Right lobe of liver (tissue), 6 donors: ENCODE measurements around the gene KRTAP12-3. TPM values are rescaled to one million over a fixed set of nuclear protein-coding genes. Genes with fewer than 3 reads are reported as not detected.

Experiments used
- ATAC-seq, 4 donors: fragments of 200-7000 bp; cut with Tn5 transposase; one replicate each; pipeline ENCODE4 v1.9.1; 2020; ENCODE audit warnings: mild to moderate bottlenecking in 4 of 4, moderate library complexity in 4 of 4
- DNase-seq, 3 donors: peaks; one replicate each; pipeline ENCODE4 v3.0.0-alpha.2; 2020
- H3K27ac ChIP-seq, 3 donors: fragments of 200-600 bp; one replicate each; pipeline ENCODE4 v1.8.0; 2022
- H3K27me3 ChIP-seq, 2 donors: fragments of 200-600 bp; one replicate each; pipeline ENCODE4 v1.8.0; 2022
- H3K36me3 ChIP-seq, 4 donors: fragments of 200-600 bp; sonication (generic) in 1 of 4; one replicate each; pipeline versions ENCODE4 v1.5.1 to v1.8.0; 2017 to 2022; ENCODE audit warnings: control low read depth in 1 of 4
- H3K4me1 ChIP-seq, 4 donors: fragments of 200-600 bp; sonication (generic) in 1 of 4; one replicate each; pipeline versions ENCODE4 v1.5.1 to v1.8.0; 2017 to 2022; ENCODE audit warnings: control low read depth in 1 of 4
- H3K4me3 ChIP-seq, 3 donors: fragments of 200-600 bp; one replicate each; pipeline ENCODE4 v1.8.0; 2022
- H3K9me3 ChIP-seq, 4 donors: fragments of 200-600 bp; sonication (generic) in 1 of 4; one replicate each; pipeline versions ENCODE4 v1.5.1 to v1.8.0; 2017 to 2022; ENCODE audit warnings: control low read depth in 1 of 4
- CTCF ChIP-seq, 4 donors: fragments of 200-600 bp in 3 of 4; fragments of 450-650 bp in 1 of 4; IDR thresholded peaks; one replicate each; pipeline versions ENCODE4 v1.5.1 to v1.8.0; 2016 to 2022; ENCODE audit warnings: antibody characterized with exemption in 4 of 4, mild to moderate bottlenecking in 2 of 4
- POLR2A ChIP-seq: fragments of 450-650 bp; IDR thresholded peaks from one replicate; pipeline ENCODE4 v1.6.1; 2017; ENCODE audit warnings: antibody characterized with exemption, mild to moderate bottlenecking
- WGBS: methylation state at CpG from one replicate; pipeline ENCODE4 v1.1.6; 2018; ENCODE audit warnings: low coverage, low lambda C conversion rate; ENCODE audit not compliant: insufficient coverage; ENCODE audit errors: missing lambda C conversion rate; 5-methylcytosine and 5-hydroxymethylcytosine counted together
- intact Hi-C, 2 donors: fragments of 100-400 bp; cut with DNase I; formaldehyde crosslinking; loops; one replicate each; pipeline versions ENCODE4 v1.11.2 to v1.14.1; 2022
- total RNA-seq, 6 experiments: library from RNA; depleted of rRNA in 2 of 6; stranded (reverse); fragments of >200 nt in 2 of 6; fragmentation: NEBNext Ultra II Directional in 3 of 6; extraction: Animal tissue kit (Norgen Biotek cat#: 25700) in 3 of 6; gene quantifications; one replicate each; pipeline versions ENCODE4 v1.1.0 to v1.2.4, GENCODE V29; 2016 to 2023
- donor health status: DM: no; HTN: yes; CAD: no.
- donor health status: DM: no; HTN: no; CAD: no.
- donor health status: DM: no; HTN: no; CAD: no.
- donor health status: DM: no; HTN: yes; CAD: no.
- donor health status: DM: no; HTN: yes; CAD: no.

KRTAP12-3 gene
- total RNA-seq, 6 experiments from 2014 or later = not detected

GRCh38 chr21:44650973-44651675 lies 6.6 kb upstream of the KRTAP12-3 start:
- no peaks in the 10 kb centered on the region for H3K9me3 ChIP-seq
- H3K36me3 ChIP-seq = no peaks in the 10 kb centered on the region
- H3K4me3 ChIP-seq = no peak overlapping the region
- intact Hi-C loops = no loop called here
- no peak overlapping the region for H3K27ac ChIP-seq
- ATAC-seq (no peak), DNase-seq (no peak)
- H3K4me1 ChIP-seq = no peaks in the 10 kb centered on the region
- no peak for TF ChIP-seq CTCF (IDR thresholded peaks at IDR 0.05)
- TF ChIP-seq POLR2A = no peak
- no peaks in the 10 kb centered on the region for H3K27me3 ChIP-seq
- WGBS = 94% methylated on average over 6 of the region's 12 CpGs

- ATAC-seq (no peak), DNase-seq (no peak)
- Histone ChIP-seq H3K9me3 (no peaks in the 10 kb centered on the region), H3K4me1 (no peaks in the 10 kb centered on the region), H3K36me3 (no peaks in the 10 kb centered on the region), H3K27me3 (no peaks in the 10 kb centered on the region), H3K27ac (no peak overlapping the region), H3K4me3 (no peak overlapping the region)
- intact Hi-C loops = no loop called here
- TF ChIP-seq CTCF (IDR thresholded peaks at IDR 0.05) (no peak), POLR2A (no peak)
- WGBS = 67% methylated on average over 5 of the region's 14 CpGs
Observed at GRCh38 chr21:44653123-44653522, 4.6 kb upstream of the KRTAP12-3 start.

GRCh38 chr21:44653656-44654575 lies 3.8 kb upstream of the KRTAP12-3 start:
- peak in 2 of 4 donors; percentile 17 to 22 for ATAC-seq
- intact Hi-C loops = no loop called here
- 68% methylated on average over 8 of the region's 17 CpGs for WGBS

GRCh38 chr21:44654576-44655175 lies 3.1 kb upstream of the KRTAP12-3 start, which contains the start of gene KRTAP12-4:
TSS of gene KRTAP12-4 (minus strand) at chr21:44654659. CDS start at chr21:44654614, 45 bp downstream.
- Histone ChIP-seq H3K9me3 (no peaks in the 10 kb centered on the region), H3K36me3 (no peaks in the 10 kb centered on the region), H3K27me3 (no peaks in the 10 kb centered on the region), H3K4me3 (no peak within 1 kb of the TSS), H3K4me1 (no peaks in the 10 kb centered on the region), H3K27ac (no peak within 1 kb of the TSS)
- DNase-seq (no peak), ATAC-seq (no peak)
- no peak for TF ChIP-seq CTCF (IDR thresholded peaks at IDR 0.05)
- TF ChIP-seq POLR2A = no peak
- intact Hi-C loops = no loop called here
- 37% methylated on average over 4 of the region's 9 CpGs for WGBS

More at GRCh38 chr21:44653656-44654575, 3.8 kb upstream of the KRTAP12-3 start:
- H3K36me3 ChIP-seq = no peaks in the 10 kb centered on the region
- H3K27ac ChIP-seq = no peak overlapping the region
- no peaks in the 10 kb centered on the region for H3K9me3 ChIP-seq
- H3K27me3 ChIP-seq = no peaks in the 10 kb centered on the region
- DNase-seq = no peak
- TF ChIP-seq CTCF (IDR thresholded peaks at IDR 0.05) (no peak), POLR2A (no peak)
- no peaks in the 10 kb centered on the region for H3K4me1 ChIP-seq
- H3K4me3 ChIP-seq = no peak overlapping the region
